DMS114 treated with DMSO at 0.1 percent for 48 hours (cell line): ENCODE measurements around the gene MIEN1.
"Not testable (repeated sequence)": the region's sequence is repeated elsewhere in the genome, so short reads cannot be mapped to it uniquely, and the experiment has no call there.

Experiments
- DNase-seq: peaks from one replicate; lab custom pipeline; 2025; ENCODE audit not compliant: unreplicated experiment; lab: John Stamatoyannopoulos, UW

MIEN1 gene

GRCh38 chr17:39740357-39741111 is 10.2 kb upstream of the MIEN1 start:
- DNase-seq, result no peak

DNA sequence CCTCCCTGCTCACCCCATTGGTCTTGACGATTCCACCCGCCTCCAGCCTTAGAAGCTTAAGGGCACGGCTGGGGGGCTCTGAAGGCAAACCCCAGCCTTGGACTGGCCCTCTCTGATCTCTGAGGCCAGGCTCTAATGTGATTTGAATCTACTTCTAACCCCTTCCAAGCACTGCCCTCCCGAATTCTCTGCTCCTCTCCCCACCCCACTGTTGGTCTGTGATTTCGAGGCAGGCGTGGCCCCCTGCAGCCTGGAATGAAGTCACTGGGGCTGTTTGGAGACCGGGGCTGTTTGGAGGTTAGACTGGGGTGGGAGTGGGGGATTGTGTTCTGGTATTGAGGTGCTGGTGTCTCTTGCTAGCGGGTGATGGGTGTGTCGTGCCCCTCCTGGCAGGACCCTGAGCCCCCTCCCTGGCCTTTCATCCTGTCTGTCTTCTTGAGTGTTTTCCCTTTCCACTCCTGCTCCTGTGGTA is 9.6 kb upstream of the MIEN1 start:
- DNase-seq, result no peak

DNA sequence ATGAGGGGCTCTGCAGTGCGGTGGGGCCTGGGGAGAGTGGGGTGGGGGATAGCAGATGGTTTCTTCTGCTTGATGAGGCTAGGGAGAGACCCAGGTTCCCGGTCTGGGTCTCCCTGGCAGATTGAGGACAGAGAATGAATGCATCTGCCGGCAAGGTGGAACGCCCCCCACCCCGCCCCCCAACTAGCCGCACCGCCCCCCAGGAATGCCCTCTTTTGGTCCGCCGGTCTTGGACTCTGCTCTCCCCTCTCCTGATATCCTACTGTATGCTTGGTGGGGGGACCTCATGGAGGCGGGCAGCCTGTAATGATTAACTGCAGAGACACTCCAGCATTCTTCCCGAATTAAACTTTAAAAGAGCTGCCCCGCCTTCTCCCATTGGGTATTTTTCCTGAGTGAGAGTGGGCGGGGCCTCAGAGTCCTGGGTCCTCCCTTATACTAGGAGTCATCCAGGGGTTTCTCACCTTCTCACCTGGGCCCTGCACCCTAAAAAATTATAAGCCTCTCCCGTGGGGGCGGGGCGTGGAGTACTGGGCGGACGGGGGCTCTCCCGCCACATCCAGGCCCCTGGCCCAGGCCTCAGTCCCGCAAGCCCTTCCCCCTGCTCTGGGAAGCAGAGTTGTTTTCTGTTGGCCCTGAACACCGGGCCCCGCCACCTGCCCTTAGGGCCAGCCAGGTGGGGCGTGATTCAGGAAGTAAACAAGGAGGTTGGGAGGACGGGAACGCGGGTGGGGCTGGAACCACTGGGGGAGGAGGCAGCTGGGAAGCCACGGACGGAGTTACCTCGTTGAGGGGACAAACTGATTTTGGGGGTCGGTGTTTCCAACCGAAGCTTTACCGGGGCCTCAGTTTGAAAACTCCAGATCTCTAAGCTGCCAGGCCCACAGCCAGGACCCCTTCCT is 8.9 kb upstream of the MIEN1 start:
- DNase-seq, result no peak

- no peak for DNase-seq
These were observed 8.2 kb upstream of the MIEN1 start for GRCh38 chr17:39738568-39738901.

GRCh38 chr17:39737760-39738567 is 7.6 kb upstream of the MIEN1 start, which contains the start of gene GRB7:
TSS of gene GRB7 (plus strand) at chr17:39737938. CDS start at chr17:39742302, 4,364 bp downstream.
- DNase-seq, result no peak

- no peak for DNase-seq
These were observed 7.0 kb upstream of the MIEN1 start for GRCh38 chr17:39737206-39737759.

DNA sequence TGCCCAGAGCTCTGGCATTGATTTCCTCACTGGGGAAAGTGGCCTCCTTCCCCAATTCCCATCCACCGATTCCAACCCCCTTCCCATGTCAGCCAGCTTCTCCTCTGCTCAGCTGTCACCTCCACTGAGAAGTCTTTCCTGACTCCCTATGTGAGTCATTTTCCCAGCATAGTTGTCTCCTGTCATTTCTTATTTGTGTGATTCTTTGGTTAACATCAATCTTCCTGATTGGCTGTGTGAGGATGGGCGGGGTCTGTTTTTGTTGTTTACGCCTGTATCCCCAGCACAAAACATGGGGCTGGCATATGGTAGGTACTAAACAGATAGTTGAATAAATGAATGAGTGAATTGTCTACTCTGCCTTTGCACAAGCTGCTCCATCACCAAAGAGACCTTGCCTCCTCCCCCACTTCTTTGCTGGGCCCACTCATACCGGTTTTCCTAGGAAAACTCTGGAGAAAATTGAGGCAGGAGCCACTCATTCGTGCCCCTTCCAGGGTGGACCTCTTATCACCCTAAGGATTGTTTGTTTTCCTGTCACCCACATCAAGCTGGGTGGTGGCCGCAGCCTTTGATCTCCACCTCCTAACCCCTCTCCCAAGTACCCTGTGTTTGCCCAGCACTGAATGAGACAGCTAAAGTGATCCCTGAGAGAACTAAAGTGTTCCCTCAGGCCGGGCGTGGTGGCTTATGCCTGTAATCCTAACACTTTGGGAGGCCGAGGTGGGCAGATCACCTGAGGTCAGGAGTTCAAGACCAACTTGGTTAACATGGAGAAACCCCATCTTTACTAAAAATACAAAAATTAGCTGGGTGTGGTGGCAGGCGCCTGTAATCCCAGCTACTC is 6.2 kb upstream of the MIEN1 start:
- no peak for DNase-seq

- no peak for DNase-seq
These were observed 5.5 kb upstream of the MIEN1 start for GRCh38 chr17:39735882-39736281.

DNA sequence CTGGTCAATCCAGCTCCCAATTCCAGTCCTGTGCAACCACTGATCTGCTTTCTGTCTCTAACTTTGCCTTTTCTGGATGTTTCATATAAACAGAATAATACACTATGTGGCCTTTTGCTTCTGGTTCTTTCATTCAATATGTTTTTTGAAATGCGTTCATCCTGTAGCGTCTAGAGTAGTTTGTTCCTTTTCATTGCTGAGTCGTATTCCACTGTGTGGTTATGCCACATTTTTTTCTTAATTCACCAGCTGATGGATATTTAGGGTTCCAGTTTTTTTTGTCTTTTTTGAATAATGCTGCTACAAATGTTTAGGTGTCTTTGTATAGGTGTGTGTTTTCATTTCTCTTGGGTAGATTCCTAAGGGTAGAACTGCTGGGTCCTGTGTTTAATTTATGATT is 2.3 kb upstream of the MIEN1 start:
- DNase-seq, result no peak

DNA sequence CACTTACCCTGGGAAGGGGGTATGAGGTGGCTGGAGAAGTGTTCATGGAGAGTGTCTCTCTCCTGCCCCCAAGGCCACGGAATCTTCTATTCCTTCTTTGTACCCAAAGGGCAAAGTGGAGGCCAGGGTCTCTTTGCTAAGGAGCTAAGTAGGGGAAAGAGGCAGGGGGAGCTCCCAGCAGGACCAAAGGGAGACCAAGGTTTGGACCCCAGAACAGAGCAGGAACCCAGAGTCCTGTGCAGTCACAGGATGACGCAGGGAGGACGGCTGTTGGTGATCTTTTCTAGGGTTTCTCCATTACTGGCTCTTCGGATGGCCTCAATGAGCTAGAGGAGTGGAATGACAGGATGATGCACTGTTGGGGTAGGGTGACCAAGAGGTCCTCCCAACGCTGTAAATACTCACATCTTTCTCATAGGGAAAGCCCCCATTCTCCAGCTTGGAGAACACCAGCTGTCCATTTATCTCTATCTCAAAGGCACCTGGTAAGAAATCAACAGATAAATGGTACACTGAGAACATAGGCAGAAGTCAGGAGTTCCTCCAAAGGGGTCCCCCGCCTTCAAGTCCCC is 966 bp downstream of the MIEN1 start:
- no peak for DNase-seq

DNA sequence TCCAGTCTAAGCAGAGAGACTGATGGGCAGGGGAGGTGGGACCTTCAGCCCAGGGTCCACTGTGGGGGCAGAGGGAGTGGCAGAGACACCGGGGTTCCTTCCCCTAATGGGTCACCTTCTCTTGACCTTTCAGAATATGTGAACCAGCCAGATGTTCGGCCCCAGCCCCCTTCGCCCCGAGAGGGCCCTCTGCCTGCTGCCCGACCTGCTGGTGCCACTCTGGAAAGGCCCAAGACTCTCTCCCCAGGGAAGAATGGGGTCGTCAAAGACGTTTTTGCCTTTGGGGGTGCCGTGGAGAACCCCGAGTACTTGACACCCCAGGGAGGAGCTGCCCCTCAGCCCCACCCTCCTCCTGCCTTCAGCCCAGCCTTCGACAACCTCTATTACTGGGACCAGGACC is 2.8 kb downstream of the MIEN1 start:
- no peak for DNase-seq

DNA sequence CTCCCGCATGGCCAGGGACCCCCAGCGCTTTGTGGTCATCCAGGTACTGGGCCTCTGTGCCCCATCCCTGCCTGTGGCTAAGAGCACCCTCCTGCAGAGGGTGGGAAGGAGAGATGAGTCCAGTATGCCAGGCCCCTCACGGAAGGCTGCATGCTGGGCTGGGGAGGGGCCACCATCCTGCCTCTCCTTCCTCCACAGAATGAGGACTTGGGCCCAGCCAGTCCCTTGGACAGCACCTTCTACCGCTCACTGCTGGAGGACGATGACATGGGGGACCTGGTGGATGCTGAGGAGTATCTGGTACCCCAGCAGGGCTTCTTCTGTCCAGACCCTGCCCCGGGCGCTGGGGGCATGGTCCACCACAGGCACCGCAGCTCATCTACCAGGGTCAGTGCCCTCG is 3.7 kb downstream of the MIEN1 start:
- DNase-seq, result no peak

DNA sequence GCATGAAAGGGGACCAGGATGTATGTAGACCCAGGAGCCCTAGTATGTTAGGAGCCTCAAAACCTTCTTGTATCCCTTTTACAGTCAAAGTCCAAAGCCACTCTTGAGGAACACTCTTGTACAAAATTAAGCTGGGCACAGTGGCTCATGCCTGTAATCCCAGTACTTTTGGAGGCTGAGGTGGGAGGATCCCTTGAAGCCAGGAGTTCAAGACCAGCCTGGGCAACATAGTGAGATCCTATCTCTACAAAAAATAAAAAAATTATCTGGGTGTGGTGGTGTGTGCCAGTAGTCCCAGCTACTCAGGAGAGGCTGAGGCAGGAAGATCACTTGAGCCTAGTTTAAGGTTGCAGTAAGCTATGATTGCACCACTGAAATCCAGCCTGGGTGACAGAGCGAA is 4.4 kb downstream of the MIEN1 start:
- not testable (repeated sequence) for DNase-seq

GRCh38 chr17:39724731-39725130 is 5.6 kb downstream of the MIEN1 start:
- no peak for DNase-seq

- DNase-seq, result no peak
These were observed 7.1 kb downstream of the MIEN1 start for GRCh38 chr17:39722965-39723848.

DNA sequence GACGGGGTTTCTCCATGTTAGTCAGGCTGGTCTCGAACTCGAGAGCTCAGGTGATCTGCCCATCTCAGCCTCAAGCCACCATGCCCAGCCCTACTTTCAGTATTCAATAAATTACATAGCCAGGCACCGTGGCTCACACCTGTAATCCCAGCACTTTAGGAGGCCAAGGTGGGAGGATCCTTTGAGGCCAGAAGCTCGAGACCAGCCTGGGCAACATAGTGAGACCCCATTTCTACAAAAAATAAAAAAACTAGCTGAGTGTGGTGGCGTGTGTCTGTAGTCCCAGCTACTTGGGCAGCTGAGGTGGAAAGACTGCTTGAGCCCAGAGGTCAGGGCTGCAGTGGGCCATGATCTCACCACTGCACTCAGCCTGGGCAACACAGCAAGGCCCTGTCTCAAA is 8.2 kb downstream of the MIEN1 start:
- DNase-seq, result no peak

DNA sequence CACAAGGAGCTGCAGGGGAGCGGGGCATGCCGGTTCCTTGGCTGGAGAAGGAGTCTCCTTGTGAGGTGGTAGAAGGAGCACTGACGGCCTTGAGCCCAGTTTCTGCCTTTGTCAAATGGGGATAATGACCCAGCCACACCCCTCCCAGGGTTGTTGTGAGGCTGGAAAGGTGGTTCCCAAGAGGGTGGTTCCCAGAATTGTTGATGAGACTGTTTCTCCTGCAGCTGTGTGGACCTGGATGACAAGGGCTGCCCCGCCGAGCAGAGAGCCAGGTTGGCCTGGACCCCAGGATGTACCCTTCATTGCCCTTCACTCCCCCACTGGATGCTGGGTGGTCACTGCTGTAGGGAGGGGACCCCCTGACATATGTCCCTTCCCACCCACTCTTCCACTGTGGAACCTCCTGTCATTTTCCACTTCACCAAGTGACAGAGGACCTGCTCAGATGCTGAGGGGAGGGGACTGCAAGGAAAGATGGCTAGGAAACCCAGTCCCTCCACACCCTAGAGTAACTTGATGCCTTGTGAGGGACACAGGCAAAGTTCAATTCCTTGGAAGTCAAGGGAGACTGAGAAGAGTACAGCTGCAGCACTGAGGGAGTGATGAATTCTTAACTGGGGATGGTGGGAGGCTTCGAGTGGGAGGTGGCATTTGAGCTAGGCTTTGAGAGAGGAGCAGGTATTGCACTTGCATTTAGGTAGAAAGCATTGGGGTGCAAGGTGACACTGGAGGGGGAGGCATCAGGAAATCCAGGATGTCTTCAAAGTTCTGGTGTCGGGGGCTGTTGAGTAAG is 10.6 kb downstream of the MIEN1 start:
- DNase-seq, result no peak

GRCh38 chr17:39717660-39718059 is 12.7 kb downstream of the MIEN1 start:
- no peak for DNase-seq
